Uterus (tissue), 4 donors: Measurements from ENCODE around the gene ADPRHL1. TPM values are rescaled to one million over a fixed set of nuclear protein-coding genes. Genes with fewer than 3 reads are reported as not detected.

Experiments
- DNase-seq, 2 donors: peaks; one replicate each; pipeline ENCODE4 v3.0.0-alpha.2; 2019 to 2020
- H3K27ac ChIP-seq, 2 donors: fragments of 200-600 bp; sonication (generic); 1 replicate in 1 of 2; 2 replicates in 1 of 2; pipeline ENCODE4 v1.5.1; 2016 to 2018
- H3K27me3 ChIP-seq, 2 donors: fragments of 200-600 bp; sonication (generic); one replicate each; pipeline ENCODE4 v1.5.1; 2018 to 2019; ENCODE audit warnings: control low read depth in 1 of 2
- H3K36me3 ChIP-seq, 2 donors: fragments of 200-600 bp; sonication (generic); one replicate each; pipeline ENCODE4 v1.5.1; 2019; ENCODE audit warnings: control low read depth in 1 of 2
- H3K4me1 ChIP-seq, 2 donors: fragments of 200-600 bp; sonication (generic); one replicate each; pipeline ENCODE4 v1.5.1; 2018 to 2019; ENCODE audit warnings: control low read depth in 1 of 2
- H3K4me3 ChIP-seq, 2 donors: fragments of 200-600 bp; sonication (generic); 1 replicate in 1 of 2; 2 replicates in 1 of 2; pipeline ENCODE4 v1.5.1; 2018 to 2019; ENCODE audit warnings: mild to moderate bottlenecking in 1 of 2
- H3K9me3 ChIP-seq, 2 donors: fragments of 200-600 bp; sonication (generic); one replicate each; pipeline ENCODE4 v1.5.1; 2019; ENCODE audit warnings: control low read depth in 1 of 2
- CTCF ChIP-seq, 4 experiments: fragments of 200-600 bp in 2 of 4; fragments of 450-650 bp in 2 of 4; sonication (generic) in 2 of 4; IDR thresholded peaks; one replicate each; pipeline ENCODE4 v1.5.1; 2016 to 2019; ENCODE audit warnings: antibody characterized with exemption in 4 of 4, mild to moderate bottlenecking in 2 of 4, moderate library complexity in 1 of 4
- POLR2A ChIP-seq, 2 donors: fragments of 450-650 bp; IDR thresholded peaks; one replicate each; pipeline ENCODE4 v1.6.1; 2016; ENCODE audit warnings: antibody characterized with exemption in 2 of 2, mild to moderate bottlenecking in 1 of 2, moderate library complexity in 1 of 2
- intact Hi-C: fragments of 100-400 bp; cut with DNase I; formaldehyde crosslinking; loops from one replicate; pipeline ENCODE4 v1.15.1; 2023; ENCODE audit warnings: low total_unique reads
- total RNA-seq, 4 donors: library from RNA; depleted of rRNA in 3 of 4; stranded (reverse); fragments of >200 nt in 3 of 4; gene quantifications; one replicate each; pipeline versions ENCODE4 v1.1.0 to v1.2.4, GENCODE V29; 2014 to 2023
- donor health status: DM: yes; HTN: yes; CAD: no.

ADPRHL1 gene
- total RNA-seq, 4 donors from 2014 or later: 1.6 to 3.3 TPM; not detected in 2

- Histone ChIP-seq H3K4me3 (no peak overlapping the region), H3K36me3 (no peaks in the 10 kb centered on the region), H3K27ac (no peak overlapping the region), H3K9me3 (no peaks in the 10 kb centered on the region), H3K4me1 (peaks cover 0 to 4% of the 10 kb centered on the region in 2 donors), H3K27me3 (no peaks in the 10 kb centered on the region)
- intact Hi-C loops: no loop called here
- TF ChIP-seq POLR2A (IDR thresholded peaks at IDR 0.05): no peak
- TF ChIP-seq CTCF (IDR thresholded peaks at IDR 0.05): no peak
- no peak for DNase-seq
These were observed 33.4 kb upstream of the ADPRHL1 start for GRCh38 chr13:113486698-113487097.

- TF ChIP-seq POLR2A (IDR thresholded peaks at IDR 0.05) (no peak), CTCF (IDR thresholded peaks at IDR 0.05) (no peak)
- Histone ChIP-seq H3K27ac (no peak overlapping the region), H3K4me1 (peaks cover 0 to 4% of the 10 kb centered on the region in 2 donors), H3K4me3 (no peak overlapping the region), H3K27me3 (no peaks in the 10 kb centered on the region), H3K36me3 (no peaks in the 10 kb centered on the region), H3K9me3 (no peaks in the 10 kb centered on the region)
- no peak for DNase-seq
- intact Hi-C loops: no loop called here
These were observed 32.3 kb upstream of the ADPRHL1 start for GRCh38 chr13:113485545-113485944.

GRCh38 chr13:113483504-113484293 is 30.4 kb upstream of the ADPRHL1 start:
- intact Hi-C loops: no loop called here
- no peak overlapping the region for H3K4me3 ChIP-seq
- H3K27ac ChIP-seq: no peak overlapping the region

GRCh38 chr13:113483081-113483480 is 29.8 kb upstream of the ADPRHL1 start:
- DNase-seq: no peak
- Histone ChIP-seq H3K27ac (no peak overlapping the region), H3K27me3 (no peaks in the 10 kb centered on the region), H3K9me3 (no peaks in the 10 kb centered on the region), H3K4me1 (no peaks in the 10 kb centered on the region), H3K4me3 (no peak overlapping the region), H3K36me3 (no peaks in the 10 kb centered on the region)
- TF ChIP-seq CTCF (IDR thresholded peaks at IDR 0.05) (no peak), POLR2A (IDR thresholded peaks at IDR 0.05) (no peak)
- intact Hi-C loops: no loop called here

More at GRCh38 chr13:113483504-113484293, 30.4 kb upstream of the ADPRHL1 start:
- Histone ChIP-seq H3K4me1 (peaks cover 0 to 4% of the 10 kb centered on the region in 2 donors), H3K36me3 (no peaks in the 10 kb centered on the region), H3K27me3 (no peaks in the 10 kb centered on the region), H3K9me3 (no peaks in the 10 kb centered on the region)
- DNase-seq: no peak
- TF ChIP-seq POLR2A (IDR thresholded peaks at IDR 0.05) (no peak), CTCF (IDR thresholded peaks at IDR 0.05) (no peak)

- H3K27me3 ChIP-seq: no peaks in the 10 kb centered on the region
- intact Hi-C loops: no loop called here
- H3K4me1 ChIP-seq: no peaks in the 10 kb centered on the region
- H3K36me3 ChIP-seq: no peaks in the 10 kb centered on the region
- no peak overlapping the region for H3K27ac ChIP-seq
- H3K9me3 ChIP-seq: no peaks in the 10 kb centered on the region
- TF ChIP-seq CTCF (IDR thresholded peaks at IDR 0.05) (no peak), POLR2A (IDR thresholded peaks at IDR 0.05) (no peak)
- no peak overlapping the region for H3K4me3 ChIP-seq
- no peak for DNase-seq
These were observed 25.9 kb upstream of the ADPRHL1 start for GRCh38 chr13:113479179-113479578.
